GM15510 (cell line): ENCODE results near the gene PTPN20.

Experiments used
- POLR2A ChIP-seq: IDR thresholded peaks from 3 replicates; pipeline ENCODE4 v1.6.1; 2011; ENCODE audit warnings: borderline replicate concordance; ENCODE audit not compliant: insufficient read length; ENCODE audit errors: extremely low read depth

Gene PTPN20

GRCh38 chr10:47050618-47051455 is 139.6 kb downstream of the PTPN20 start:
- no peak for TF ChIP-seq POLR2A

GRCh38 chr10:47051741-47052238 is 140.6 kb downstream of the PTPN20 start:
- no peak for TF ChIP-seq POLR2A
